GM18517 (cell line): ENCODE results near the gene PTPRK.

Source experiments
- ATAC-seq: cut with Tn5 transposase; IDR thresholded peaks from one replicate; pipeline ENCODE4 v1.9.1; 2021; ENCODE audit warnings: mild to moderate bottlenecking, moderate library complexity; ENCODE audit not compliant: unreplicated experiment

Gene PTPRK

DNA sequence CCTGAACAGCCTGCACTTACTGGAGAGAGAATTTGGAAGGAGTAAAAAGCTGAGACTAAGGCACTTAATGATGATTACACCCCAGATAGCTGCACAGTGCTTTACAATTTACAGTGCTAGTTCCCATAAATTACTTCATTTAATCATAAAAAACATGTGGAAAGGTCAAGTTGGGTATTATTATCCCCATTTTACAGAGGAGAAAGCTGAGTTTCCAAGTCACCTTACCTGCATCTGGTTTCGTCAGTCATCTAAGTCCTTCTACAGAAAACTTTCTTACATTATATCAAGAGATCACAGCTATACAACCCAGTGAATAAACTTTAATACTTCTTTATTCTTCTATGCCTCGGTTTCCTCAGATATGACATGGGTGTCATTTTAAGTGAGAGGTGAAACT lies 3.3 kb downstream of the PTPRK start:
- no peak for ATAC-seq

DNA sequence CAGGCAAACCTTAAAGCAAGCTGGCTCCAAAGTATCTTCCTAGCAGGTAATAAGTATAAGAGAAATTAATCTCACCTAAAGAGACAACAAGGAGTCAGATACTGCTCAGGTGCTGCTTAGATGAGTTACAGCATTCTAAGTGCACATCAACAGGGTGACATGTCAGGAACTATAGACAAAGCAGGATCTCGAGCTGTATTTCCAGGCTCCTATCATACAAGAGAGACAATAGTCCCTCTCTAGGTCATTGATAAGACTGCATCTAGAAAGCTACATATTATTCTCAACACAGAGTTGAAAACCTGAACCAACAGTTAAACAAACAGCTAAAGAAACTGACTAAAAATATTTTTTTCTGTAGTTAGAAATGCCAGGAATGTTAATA lies 3.9 kb downstream of the PTPRK start:
- ATAC-seq = no peak

DNA sequence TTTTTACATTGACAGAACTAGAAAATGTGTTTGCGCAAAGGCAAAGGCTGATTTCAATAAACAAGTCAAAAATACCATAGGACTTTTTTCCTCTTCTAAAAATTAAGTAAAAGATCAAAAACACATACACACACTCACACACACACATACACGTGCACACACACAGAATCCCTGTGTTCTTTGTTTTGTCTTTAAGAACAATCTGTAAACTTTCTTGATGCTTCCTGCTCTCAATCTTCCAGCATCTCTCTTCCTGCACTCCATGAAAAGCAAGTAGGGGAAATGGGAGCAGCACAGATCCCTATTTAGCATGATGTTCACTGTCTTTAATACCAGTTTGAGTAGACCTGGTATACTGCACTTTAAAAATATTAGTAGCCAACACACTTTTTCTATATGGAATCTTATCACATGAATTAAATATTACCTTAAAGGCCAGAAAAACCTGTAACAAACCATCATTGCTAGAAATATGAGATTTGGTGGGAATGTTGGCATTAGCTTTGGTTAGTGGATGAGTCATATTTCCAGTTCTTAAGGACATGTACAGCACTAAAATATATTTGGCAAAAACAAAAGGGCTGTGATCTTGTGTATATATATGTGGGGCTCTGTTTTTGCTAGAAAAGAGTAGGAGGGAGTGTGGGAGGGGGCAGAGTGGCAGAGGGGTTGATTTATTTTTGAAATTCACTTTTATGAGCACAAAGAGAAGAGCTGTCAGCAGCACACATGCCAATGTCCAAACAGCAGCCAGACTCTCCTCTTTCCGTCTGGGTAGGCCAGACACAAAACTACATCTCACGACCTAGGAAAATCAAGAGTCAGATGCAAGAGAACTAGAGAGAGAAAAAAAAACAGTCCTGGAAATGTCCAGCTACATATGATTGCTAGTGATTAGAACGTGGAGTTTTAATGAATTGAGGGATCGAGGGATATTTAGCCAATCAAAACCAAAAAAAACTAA lies 4.6 kb downstream of the PTPRK start:
- no peak for ATAC-seq

DNA sequence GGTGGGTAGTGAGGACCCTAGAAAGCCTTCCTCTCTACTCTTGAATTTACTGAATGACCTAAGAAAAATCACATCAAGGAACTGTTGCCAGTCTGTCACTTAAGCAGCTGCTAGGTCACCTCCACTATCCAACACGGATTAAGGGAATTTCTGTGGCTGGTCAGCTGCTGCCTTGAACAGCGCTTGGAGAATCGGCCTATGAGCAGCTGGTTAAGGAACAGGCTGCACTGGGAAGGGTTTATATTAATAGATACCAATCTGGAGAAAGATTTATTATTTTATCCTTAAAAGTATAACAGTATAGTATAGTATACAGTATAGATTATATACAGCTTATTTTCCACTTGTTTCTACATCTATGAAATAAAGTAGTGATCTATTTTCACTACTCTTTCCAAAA lies 6.5 kb downstream of the PTPRK start:
- no peak for ATAC-seq

DNA sequence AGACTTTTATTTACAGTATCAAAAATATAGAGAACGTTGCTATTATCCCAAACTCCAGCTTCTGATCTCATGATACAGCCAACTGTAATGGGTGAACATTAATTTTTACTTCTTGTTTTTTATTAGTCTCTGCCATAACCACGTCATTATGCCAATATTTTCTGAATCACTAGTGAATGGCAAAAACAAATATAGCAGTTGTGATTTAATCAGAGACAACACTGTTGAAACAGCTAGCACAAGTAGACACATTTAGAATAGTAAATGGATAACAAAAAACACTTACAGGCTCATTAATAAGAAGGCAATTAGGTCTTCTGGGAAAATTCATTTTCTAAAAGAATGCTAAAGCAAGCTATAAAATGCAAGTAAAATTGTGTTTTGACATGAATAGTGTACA lies 8.1 kb downstream of the PTPRK start:
- ATAC-seq = no peak

DNA sequence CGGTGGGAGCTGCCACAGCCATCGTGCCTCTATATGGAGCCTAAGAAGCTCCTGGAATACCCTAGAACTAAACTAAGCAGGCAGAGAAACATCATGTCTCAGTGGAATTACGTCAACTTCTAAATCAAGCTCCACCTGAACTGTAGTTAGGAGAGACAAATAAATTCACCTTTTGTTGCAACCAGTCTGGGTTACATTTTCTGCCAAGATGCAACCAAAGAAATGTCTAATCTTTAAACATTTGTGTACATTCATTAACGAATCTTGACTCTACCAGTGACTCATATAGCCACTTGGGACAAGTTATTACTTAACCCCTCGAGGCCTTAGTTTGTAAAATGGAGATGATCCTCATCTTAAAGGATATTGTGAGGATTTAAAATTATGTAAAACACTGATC lies 8.9 kb downstream of the PTPRK start:
- ATAC-seq = peak; percentile 51

DNA sequence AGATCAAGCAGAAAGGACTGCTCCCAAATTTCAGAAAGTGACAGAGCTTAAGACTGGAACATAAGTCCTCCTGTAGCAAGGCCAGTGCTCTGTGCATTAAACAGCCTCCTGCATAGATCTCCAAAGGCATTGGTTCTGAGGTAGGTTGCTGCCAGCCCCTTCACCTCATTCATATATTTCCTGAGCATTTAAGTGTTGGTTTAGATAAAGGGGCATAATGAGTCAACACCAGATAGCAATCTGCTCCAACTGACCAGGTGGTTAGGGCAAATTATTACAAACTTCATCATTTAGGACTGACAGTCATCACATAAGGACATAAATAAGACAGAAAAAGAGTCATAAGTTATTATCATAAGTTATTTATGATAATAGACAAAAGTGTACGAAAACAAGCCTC lies 10.7 kb downstream of the PTPRK start:
- ATAC-seq = no peak

DNA sequence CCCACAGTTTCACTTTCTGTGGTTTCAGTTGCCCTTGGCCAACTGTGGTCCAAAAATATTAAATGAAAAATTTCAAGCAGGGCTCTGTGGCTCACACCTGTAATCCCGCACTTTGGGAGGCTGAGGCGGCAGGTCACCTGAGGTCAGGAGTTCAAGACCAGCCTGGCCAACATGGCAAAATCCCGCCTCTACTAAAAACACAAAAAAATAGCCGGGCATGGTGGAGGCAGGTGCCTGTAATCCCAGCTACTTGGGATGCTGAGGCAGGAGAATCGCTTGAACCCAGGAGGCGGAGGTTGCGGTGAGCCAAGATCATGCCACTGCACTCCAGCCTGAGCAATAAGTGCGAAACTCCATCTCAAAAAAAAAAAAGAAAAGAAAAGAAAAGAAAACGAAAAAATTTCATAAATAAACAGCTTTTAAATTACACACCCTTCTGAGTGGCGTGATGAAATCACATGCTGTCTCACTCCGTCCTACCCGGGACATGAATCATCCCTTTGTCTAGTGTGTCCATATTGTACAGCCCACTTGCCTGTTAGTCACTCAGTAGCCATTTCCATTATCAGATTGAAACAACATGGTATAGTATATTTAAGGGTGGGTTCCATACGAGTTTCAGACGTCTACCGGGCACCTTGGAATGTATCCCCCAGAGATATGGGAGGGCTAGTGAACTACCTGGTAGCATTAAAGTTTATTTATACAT lies 11.7 kb downstream of the PTPRK start:
- ATAC-seq = no peak

DNA sequence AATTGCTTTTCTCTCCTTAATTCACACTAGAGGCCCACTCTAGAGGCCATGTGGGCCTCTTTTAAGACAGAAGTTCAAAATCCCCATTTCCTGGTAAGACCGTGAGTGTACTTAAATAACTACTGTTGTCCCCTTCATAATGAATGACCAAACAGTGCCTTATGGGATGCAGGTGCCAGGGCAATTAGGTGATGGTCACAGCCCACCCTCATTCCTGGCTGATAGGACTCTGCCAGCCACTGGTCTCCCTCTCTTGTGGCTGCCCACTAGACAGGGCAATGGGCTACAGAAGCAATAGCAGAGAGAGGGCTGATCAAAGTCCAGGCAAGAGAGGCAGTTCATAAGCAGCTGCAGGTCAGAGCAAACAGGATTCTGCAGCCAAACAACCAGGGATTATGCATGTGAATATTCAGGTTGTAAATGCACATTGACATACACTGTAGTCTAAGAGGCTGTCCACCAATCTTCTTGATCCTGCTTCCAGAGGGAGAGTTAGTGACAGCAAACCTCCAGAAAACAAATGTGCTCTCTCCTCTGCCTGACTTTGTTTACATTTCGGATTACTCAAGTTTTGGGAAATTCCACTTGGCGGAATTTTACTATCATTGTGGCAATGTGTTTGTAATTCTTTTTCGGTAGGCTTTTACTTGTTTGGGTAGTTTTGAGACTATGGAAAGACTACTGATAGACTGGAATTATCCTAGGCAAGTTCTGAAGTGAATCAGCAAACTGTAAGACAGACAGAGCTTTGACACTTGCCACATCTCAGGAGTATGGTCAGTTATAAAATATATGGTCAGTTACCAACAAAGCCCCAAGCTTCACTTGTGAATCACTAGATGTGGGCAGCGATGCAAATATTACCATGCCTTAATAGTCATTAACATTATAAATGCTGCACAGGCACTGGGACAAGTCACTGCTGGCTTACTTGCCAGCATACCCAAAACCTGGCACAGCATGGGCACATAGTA lies 12.8 kb downstream of the PTPRK start:
- no peak for ATAC-seq

DNA sequence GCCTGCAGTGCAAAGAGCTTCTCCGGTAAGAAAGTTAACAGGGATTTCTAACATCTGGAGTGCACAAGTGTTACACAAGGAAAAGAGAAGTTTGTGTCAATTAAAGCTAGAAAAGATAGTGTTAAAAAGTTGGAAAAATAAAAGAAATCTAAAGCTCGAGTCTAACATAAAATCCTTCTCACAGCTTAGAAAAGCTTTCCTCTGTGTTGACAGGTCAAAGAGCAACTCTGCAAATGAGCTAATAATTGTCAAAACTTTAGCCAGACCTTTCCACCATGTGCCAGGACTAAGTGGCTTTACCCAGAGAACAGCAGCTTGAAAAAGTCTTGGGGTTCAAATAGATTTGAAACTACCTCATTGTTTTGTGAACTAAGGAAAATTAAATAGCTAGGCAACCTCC lies 14.8 kb downstream of the PTPRK start:
- ATAC-seq = no peak

DNA sequence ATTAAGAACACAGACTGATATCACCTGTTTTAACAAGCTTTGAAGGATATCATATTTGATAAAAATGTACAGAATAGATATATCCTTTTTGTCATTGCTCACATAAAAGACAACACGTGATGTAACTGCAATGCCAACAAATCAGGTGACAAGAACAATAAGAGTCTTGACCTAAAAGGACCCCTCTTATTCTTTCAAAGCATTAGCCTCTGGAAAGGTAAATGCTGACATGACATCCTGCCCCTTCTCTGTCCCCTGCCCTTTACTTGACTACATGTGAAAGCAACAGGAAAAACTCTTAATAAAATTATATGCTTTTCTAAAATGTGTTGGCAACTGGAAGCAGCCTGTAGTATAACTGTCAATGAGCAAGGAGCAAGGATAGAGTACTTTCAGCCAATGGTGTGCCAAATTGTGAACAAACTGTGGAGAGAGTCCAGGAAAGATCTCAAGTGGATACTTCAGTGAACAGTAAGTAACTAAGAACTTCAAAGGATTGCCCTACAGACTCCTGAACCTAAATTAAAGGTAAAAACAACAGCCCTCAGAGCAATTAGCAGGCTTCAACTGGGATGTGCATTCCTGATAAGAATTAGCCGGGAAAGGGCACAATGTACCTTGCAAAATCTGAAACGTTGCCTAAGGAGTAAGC lies 16.3 kb downstream of the PTPRK start:
- no peak for ATAC-seq

DNA sequence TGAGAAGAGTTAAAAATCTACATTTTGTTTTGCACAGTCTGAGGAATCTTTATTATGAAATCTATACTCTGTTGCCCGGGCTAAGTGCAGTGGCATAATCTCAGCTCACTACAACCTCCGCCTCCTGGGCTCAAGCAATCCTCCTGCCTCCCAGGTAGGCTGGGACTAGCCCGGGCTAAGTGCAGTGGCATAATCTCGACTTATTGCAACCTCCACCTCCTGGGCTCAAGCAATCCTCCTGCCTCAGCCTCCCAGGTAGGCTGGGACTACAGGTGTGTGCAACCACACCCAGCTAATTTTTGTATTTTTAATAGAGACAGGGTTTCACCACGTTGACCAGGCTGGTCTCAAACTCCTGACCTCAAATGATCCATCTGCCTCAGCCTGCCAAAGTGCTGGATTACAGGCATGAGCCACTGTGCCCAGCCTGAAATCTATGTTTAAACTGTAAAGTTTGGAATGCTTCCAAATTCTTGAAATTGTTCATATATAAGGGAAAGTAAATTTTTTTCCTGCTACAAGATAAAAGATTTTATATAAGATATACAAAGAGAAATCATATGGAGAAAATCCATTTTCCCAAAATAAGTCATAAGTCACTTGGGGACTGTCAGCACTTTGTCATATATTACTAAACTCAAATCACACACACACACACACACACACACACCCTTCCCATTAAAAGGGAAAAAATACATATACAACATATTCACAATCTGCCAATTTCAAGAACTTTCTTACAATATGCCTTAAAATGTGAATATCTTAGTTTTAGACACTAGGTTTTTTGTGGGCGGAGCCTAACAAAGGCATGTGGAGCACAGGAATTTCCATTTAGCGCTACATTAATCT lies 19.4 kb downstream of the PTPRK start:
- no peak for ATAC-seq

DNA sequence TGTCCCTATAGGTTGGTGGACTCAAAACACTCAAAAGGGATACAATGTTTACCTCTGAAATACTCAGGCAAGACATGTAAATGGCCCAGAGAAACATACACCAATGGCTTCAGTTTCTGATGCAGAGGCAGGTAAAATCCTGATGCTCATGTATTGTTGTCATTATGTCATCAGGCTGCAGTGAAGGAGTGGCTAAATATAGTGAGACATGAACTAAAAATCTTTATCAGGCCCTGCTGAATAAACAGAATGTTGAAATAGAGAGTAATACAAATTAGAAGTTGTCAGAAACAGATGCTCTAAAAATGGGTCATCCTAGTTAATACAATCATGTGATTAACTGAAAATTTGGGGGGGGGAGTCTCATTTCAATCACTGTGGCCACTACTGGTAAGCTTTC lies 20.4 kb downstream of the PTPRK start:
- ATAC-seq = no peak

DNA sequence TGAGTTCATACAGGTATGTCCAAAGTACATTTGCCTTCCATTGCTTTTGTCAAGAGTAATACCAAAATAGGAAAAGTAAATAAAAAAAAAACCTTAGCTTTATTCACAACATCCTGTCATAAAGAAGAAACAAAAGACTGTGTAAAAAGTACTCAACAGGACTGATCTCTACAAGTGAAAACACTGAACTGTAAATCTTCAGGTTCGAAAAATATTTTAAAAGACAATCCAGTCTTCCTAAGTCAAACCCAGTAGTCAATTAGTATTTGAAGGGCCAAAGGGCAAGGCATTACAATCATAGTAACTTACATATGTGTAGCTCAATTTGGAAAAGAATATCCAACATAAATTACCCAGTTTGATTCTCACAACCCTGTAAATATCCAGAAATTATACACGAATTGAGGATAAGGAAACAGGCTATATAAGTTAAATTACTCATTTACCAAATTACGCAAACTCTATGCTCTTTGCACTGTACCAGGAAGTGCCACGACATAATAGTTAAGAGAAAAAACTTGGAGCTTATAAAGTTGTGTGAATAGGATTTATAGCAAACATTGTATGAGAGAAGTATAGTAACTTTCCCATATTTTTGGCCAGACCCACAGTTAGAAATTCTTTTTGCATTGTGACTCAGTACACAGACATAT lies 21.2 kb downstream of the PTPRK start:
- ATAC-seq = no peak

DNA sequence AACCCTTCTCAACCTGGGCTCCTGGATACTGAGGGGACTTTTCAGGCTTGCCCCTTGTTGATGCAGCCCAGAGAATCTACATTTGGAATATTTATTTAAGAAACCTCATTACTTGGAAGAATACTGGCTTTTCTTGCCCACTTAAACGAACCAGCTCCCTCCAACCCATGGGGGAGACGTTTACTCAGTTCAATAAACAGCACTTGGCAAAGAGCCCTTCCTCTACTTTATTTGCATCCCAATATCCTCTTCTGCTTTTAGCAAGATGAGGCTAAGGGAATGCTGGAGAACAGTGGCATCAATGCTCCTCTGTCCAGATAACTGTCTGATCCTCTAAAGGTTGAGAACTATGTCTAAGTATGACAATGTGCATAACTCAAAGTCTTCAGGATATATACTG lies 22.2 kb downstream of the PTPRK start:
- no peak for ATAC-seq

DNA sequence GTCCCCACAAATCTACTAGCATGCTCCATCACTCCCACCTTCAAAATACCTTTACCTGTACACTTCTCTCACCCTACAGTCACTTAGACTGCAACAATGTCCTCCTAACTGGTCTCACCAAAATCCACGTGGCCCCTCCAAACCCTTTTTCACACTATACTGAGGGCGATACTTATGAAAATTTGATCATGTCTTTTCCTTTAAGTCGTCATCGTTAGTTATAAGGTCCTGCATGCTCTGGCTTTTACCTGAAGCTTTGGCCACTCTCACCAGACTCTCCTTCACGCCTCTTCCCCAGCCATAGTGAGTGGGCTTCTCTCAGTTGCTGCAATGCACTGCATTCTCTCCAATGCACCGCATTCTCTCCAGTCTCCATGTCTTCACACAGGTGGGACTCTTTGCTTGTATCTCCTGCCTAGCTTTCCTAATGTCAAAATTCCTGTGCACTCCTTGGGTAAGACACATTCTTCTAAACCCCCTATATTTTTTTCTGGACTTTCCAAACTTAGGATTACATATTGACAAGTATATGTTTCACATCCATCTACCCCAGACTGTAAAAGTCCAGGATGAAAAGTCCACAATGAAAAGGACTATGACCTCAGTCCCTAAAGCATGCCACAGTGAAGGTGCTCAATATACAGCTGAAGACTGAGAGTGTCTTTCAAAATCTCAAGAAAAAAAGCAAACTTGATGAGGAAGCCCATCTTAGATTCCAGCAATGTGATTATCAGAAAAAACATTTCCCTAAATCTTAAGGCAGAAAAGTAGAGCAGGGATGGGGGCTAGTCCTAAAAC lies 24.7 kb downstream of the PTPRK start:
- no peak for ATAC-seq

DNA sequence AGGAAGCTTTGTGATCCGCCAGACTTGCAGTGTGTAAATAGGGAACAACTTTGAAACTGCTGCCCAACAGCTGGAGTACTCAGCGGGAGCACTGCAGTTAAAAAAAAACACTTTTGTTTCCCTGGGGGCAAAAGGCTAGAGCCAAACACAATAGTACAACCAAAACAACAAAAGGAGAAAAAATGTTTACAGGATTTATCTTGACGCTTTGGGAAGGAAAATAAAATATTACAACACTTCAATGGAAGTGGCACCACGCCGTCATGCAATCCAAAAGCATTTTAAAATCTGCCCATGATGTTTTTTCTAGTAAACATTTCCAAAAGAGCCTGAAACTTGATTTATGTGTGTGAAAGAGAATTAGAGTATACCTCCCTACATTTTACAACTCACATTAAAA lies 26.0 kb downstream of the PTPRK start:
- ATAC-seq = no peak

DNA sequence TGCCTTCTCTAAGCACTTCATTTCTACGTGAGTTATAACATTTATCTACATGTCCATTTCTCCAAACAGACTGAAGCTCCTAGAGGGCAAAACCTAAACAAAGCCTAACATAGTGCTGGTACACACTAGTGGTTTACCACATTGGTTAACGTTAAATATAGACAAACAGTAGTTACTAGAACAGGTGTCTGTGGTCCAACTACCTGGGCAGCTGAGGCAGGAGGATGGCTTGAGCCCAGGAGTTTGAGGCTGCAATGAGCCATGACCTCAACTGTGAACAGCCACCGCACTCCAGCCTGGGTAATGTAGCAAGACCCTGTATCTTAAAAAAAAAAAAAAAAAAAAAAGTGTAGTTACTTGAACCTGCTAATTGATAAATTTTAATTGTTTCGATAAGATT lies 26.5 kb downstream of the PTPRK start:
- ATAC-seq = no peak
